ENCODE data around the gene EML6.

Gene EML6

GRCh38 chr2:54723131-54723995 lies at the start of gene EML6:
TSS of gene EML6 (plus strand) at chr2:54723662. CDS start at chr2:54725062, 1,400 bp downstream.
- H3K4me3 ChIP-seq (ENCODE audit: control insufficient read depth, low read depth, low read length), result peak within 1 kb of the TSS; percentile 83
- DNase-seq (ENCODE audit: low read depth), result peak; percentile 98
- TF ChIP-seq, protein P1, sequence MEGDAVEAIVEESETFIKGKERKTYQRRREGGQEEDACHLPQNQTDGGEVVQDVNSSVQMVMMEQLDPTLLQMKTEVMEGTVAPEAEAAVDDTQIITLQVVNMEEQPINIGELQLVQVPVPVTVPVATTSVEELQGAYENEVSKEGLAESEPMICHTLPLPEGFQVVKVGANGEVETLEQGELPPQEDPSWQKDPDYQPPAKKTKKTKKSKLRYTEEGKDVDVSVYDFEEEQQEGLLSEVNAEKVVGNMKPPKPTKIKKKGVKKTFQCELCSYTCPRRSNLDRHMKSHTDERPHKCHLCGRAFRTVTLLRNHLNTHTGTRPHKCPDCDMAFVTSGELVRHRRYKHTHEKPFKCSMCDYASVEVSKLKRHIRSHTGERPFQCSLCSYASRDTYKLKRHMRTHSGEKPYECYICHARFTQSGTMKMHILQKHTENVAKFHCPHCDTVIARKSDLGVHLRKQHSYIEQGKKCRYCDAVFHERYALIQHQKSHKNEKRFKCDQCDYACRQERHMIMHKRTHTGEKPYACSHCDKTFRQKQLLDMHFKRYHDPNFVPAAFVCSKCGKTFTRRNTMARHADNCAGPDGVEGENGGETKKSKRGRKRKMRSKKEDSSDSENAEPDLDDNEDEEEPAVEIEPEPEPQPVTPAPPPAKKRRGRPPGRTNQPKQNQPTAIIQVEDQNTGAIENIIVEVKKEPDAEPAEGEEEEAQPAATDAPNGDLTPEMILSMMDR (conservative IDR thresholded peaks at IDR 0.05; ENCODE audit: control insufficient read depth, insufficient read depth, low read depth, low read length), result no peak

GRCh38 chr2:54675281-54675680 lies 48.2 kb upstream of the EML6 start:
- H3K4me3 ChIP-seq (ENCODE audit: control insufficient read depth, low read depth, low read length), result no peak overlapping the region
- no peak for DNase-seq (ENCODE audit: low read depth)
- TF ChIP-seq, protein P1 (conservative IDR thresholded peaks at IDR 0.05; ENCODE audit: control insufficient read depth, insufficient read depth, low read depth, low read length), result no peak

DNA sequence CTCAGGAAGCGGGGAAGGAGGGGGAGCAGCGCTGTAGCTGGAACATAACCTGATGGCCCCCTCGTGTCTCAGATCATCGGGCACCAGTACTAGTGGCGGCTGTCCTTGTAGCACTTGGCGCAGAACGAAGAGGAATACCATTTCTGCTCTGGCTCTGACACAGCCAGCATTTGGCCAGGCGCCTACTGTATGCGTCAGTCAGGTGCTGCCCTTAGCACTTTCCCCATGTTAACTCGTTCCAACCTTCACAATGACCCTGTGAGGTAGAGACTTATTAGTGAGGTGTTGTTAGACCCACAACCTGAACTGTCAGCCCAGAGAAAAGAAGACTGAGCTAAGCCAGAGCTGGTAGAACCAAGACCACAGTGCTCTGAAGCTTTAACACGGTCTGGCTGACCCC lies 47.7 kb upstream of the EML6 start:
- no peak overlapping the region for H3K4me3 ChIP-seq (ENCODE audit: control insufficient read depth, low read depth, low read length)
- no peak for DNase-seq (ENCODE audit: low read depth)
- TF ChIP-seq, protein P1 (conservative IDR thresholded peaks at IDR 0.05; ENCODE audit: control insufficient read depth, insufficient read depth, low read depth, low read length), result no peak

DNA sequence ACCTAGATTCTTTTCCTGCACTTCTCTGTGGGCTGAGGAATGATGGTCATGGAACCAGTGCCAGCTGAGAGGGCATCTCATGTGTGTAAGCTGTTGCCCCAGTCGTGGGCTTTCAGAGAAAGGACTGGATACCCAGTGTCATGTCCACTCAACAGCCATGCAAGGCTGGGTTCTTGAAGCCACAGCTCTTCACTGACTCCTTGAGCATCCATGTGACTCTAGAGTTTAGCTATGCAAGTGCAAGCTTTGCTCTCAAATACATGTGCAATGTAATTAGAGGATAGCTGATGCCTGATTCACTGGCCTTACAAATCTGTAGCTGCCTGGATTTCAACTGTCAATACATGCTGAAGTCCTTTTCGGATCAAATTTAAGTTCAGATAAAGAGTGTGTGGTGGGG lies 46.8 kb upstream of the EML6 start:
- TF ChIP-seq, protein P1 (conservative IDR thresholded peaks at IDR 0.05; ENCODE audit: control insufficient read depth, insufficient read depth, low read depth, low read length), result no peak
- DNase-seq (ENCODE audit: low read depth), result peak; percentile 48

DNA sequence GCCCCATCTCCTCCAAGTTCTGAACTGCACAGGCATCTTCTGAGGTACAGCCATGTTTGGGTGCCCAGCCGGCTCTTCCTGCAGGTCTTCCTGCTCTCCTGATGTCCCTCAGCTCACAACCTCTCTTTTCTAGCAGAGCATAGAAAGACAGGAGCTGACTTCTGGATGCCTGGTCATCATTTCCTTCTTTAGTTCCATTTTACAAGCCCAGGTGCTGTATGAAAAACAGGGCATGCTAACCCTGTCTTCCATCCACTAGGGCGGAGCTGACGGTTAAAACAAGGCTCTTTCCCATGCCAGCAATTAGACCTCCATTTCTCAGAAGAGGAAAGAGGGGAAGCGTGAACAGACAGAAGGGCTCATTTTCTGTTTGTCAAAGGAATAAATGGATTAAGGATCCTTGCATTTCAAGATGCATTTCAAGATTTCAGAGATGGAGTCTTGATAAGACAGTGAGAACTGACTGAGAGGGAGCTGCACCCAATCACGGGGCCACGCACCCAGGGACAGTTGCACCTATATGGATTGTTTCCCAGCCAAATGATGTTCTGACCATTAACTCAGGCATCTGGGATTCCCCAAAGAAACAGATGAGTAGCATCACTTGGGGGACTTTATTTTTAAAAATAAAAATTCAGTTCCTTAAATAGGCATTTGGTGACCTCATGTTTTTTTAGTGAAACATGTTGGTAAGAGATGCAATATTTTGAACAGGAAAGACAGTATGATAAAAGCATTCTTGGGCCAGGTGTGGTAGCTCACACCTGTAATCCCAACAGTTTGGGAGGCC lies 45.8 kb upstream of the EML6 start:
- DNase-seq (ENCODE audit: low read depth), result no peak
- TF ChIP-seq, protein P1 (conservative IDR thresholded peaks at IDR 0.05; ENCODE audit: control insufficient read depth, insufficient read depth, low read depth, low read length), result no peak
- no peak overlapping the region for H3K4me3 ChIP-seq (ENCODE audit: control insufficient read depth, low read depth, low read length)

More for the DNA sequence above, 46.8 kb upstream of the EML6 start:
- H3K4me3 ChIP-seq (ENCODE audit: control insufficient read depth, low read depth, low read length), result no peak overlapping the region

GRCh38 chr2:54678719-54679118 lies 44.7 kb upstream of the EML6 start:
- H3K4me3 ChIP-seq (ENCODE audit: control insufficient read depth, low read depth, low read length), result no peak overlapping the region
- no peak for DNase-seq (ENCODE audit: low read depth)
- TF ChIP-seq, protein P1 (conservative IDR thresholded peaks at IDR 0.05; ENCODE audit: control insufficient read depth, insufficient read depth, low read depth, low read length), result no peak

All from fibroblast of mammary gland (primary cell).